Measurements from ENCODE around the gene TOMM7.

DNA sequence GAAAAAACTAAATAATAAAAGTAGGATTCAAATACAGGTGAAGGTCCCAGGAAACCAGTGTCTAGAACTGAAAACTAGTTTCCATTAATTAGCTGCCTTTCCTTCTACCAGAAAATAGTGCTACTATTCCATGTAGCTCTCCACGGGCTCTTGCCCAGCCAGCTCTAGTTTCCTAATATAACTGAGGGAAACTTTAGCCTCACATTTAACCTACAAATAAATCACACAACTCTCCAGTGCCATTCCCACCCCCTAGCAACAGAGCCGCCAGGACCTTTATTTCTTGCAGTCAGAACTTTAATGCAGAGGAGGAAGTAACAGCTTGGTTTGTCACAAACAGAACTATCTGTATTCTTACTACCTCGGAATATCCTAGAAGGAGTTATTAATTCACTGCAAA lies 10.3 kb downstream of the TOMM7 start:
- TF ChIP-seq GATA3 (IDR thresholded peaks at IDR 0.05; ENCODE audit: low read depth, low read length) (no peak), GATA2 (IDR thresholded peaks at IDR 0.05; ENCODE audit: low read depth, low read length) (no peak)

Measured in SH-SY5Y (cell line).